CD4-positive, alpha-beta T cell treated with Interleukin-12 subunit alpha and Interleukin-12 subunit beta, for 1 hour (primary cell): ENCODE results near the gene GALNT17.

Experiments used
- DNase-seq: peaks from one replicate; pipeline ENCODE4 v3.0.0-alpha.2; 2020

Gene GALNT17

GRCh38 chr7:71132127-71132376, at the start of gene GALNT17:
Gene GALNT17, plus strand, starts transcription at chr7:71132144.
- DNase-seq, result no peak

DNA sequence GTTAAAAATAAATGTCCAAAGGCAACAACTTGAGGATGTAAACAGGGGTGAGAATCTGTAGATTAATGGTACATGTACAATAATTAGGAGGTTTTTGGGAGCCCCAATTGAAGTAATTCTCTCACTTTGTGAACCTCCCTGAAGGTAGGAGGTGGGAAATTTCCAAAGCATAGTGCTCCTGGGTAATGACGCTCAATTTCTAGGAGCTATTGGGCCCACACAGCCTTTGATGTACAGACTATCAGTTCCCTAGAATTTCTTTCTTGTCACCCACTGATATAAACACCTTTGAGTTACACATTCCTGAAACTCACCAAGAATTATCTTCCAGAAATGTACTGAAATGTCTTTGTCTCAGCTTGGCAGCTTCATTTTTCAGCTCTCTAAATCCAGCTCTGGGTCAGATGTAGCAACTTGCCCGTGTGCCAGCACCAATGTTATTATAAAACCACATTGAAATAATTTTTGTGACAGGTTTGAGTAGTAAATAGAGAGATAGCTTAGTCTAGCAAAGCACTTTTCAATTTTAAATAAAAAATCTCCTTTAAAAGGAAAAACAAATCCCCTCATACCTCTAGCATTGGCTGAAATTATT, 36.6 kb upstream of the GALNT17 start:
- DNase-seq, result no peak

DNA sequence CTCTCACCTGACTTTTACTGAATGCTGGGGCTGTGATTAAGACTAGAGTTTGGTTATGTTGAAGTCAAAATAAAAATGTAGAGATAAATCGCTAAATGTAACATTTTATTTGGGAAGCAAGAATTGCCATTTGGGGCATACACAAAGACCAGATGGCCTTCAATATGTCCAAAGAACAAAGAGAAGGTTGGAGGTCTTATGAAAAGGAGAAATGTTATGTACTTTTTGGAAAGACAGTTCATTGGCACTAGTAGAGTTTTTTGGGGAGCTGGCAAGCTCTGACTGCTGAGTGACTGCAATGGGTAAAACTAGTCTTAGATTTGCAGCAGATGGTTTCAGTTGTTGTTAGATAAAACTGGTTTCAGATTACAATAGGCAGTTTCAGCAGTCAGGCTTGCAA, 35.6 kb upstream of the GALNT17 start:
- DNase-seq, result no peak

DNA sequence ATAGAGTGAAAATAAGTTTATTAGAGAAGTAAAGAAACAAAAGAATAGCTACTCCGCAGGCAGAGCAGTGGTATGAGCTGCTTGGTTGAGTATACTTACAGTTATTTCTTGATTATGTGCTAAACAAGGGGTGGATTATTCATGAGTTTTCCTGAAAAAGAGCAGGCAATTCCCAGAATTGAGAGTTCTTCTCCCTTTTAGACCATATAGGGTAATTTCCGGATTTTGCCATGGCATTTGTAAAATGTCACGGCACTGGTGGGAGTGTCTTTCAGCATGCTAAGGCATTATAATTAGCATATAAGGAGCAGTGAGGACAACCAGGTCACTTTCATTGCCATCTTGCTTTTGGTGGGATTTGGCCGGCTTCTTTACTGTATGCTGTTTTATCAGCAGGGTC, 25.7 kb upstream of the GALNT17 start:
- no peak for DNase-seq

DNA sequence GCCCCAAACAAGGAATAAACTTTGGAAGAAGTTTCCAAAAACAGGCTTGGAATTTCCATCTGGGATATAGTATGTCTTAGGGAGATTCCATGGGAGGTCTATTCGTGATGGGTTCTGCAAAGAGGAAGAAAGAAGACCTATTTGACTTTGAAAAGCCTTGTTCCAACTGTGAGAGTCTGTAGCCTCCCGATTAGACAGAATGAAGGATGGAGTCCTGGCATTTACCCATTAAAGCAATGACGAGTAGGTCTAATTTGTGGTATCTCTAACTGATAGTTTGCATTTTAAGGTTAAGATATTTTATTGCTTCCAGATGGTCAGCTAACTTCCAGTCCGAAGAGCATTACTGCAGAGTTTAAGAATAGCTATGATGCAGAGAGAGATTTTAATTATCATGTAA, 19.5 kb upstream of the GALNT17 start:
- no peak for DNase-seq

DNA sequence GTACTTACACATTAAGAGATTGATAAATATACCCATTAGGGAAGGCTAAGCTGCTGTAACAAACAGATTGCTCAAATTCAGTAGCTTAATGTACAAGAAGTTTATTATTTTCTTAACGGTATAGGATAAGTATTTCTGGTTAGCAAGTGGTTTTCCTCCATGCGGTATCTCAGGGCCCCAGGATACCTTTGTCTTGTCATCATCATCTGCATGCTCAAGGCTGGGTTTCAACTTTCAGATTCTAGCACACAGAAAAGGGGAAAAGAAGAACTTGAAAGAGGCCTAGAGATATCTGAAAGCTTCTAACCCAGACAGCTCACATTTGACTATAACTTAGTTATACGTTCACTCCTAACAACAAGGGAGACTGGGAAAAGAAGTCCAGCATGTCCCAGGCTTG, 11.8 kb upstream of the GALNT17 start:
- DNase-seq, result no peak

GRCh38 chr7:71129126-71129525, 2.8 kb upstream of the GALNT17 start:
- DNase-seq, result no peak

DNA sequence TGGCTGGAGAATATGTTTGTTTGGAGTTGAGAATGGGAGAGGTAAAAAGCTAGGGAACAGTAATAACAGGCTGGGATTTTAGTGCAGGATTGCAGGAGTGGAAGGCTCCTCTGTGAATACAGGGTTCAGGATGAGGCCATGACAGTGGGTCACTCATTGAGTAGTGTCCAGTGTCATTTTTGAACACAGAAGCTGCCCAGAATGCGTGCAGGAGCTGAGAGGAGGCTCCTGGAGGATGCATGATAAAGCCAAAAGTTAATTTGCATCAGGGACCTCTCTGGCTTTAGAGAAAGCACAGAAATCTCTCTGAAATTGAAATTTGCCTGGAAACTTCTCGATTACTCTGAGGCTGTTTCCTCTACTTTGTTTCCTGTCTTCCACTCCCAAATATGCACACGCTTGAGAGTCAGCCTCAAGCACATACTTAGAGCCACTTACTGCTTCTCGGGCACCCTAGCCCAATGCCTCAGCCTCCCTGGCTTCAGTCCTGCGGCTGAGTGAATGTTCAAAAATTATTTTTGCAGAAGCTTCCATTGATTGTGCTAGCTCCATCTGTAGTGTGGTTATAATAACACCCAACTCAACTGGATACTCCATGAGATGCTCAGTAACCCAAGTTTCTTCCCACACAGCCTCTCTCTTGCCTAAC, 1.8 kb upstream of the GALNT17 start:
- DNase-seq, result no peak

DNA sequence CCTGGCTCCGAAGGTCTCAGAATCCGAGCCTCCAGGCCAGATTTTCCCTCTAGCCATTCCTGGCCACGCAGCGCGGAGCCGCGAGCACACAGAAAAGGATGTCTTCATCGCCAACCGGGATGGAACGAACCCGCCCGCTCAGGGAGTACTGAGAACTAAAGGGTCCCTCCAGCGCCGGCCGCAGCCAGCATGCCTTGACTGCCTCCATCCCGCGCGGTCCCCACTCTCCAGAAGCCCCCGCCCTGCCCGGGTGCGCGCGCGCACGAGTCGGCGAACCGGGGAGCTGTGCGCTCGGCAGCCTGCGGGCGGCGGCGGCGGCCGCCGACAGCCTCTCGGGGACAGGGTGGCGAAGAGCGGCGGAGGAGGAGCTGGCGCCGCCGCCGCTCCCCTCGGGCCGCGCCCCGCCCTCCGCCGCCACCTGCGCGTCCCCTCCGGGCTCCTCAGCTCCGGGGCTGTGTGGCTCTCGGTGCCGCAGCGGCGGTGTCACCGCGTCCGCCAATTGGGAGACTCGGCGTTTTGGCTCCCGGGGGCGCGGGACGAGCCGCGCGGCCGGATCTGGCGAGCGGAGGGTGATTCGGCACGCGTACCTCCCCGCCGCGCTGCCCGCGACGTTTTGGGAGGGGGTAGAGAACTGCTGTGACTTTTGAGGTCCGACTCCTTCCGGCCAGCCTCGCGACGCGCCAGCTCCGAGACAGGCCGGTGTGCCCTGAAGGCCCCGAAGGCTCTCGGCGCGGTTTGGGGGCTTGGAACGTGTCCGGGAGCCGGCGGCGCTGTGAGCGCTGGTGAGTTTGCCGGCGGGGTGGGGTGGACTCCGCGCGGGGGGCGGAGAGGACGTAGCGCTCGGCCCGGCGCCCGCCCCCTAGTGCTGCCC, 453 bp upstream of the GALNT17 start:
- DNase-seq, result no peak

GRCh38 chr7:71132377-71133231, 660 bp downstream of the GALNT17 start:
- DNase-seq, result no peak

GRCh38 chr7:71133232-71133622, 1.3 kb downstream of the GALNT17 start:
- DNase-seq, result no peak

- DNase-seq, result no peak
These were observed 1.9 kb downstream of the GALNT17 start for GRCh38 chr7:71133856-71134255.

GRCh38 chr7:71135116-71135515, 3.2 kb downstream of the GALNT17 start:
- DNase-seq, result no peak

- no peak for DNase-seq
These were observed 3.7 kb downstream of the GALNT17 start for GRCh38 chr7:71135663-71136062.

DNA sequence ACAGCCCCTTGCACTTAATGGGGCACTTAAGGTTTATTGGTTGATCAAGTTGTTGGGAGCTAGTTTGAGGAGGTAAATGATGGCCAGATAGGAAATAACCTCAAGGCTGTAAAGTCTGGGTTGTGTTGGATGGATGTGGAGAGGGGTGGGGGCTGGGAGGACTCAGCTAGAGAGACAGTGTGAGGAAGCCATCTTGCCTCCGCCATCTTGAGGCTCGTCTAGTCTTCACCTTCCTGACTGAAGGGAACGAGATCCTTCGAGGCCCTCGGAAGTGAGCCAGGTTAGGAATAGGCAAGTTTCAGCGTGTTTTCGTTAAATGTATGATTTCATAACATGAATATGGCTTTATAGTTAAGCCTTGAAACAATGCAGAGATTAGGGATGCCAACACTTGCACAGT, 5.5 kb downstream of the GALNT17 start:
- DNase-seq, result no peak

- DNase-seq, result no peak
These were observed 8.3 kb downstream of the GALNT17 start for GRCh38 chr7:71140264-71140663.

DNA sequence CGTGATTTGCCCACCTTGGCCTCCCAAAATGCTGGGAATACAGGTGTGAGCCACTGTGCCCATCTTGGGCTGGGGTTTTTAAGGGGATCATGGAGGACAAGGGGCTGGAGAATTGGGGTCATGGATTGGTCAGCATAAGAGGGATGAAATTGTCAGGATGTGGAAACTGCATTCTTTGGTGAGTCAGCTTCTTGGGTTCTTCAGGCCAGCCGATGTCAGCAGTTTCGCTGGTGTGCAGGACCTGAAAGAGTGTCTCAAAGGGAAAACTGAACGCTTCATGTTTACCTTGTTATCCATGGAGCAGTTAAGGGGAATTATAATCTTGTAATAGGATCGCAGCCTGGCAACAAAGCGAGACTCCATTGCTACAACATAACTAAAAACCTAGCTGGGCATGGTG, 13.0 kb downstream of the GALNT17 start:
- no peak for DNase-seq

- DNase-seq, result no peak
These were observed 14.3 kb downstream of the GALNT17 start for GRCh38 chr7:71145906-71146901.

- no peak for DNase-seq
These were observed 16.2 kb downstream of the GALNT17 start for GRCh38 chr7:71148098-71148497.

- no peak for DNase-seq
These were observed 23.3 kb downstream of the GALNT17 start for GRCh38 chr7:71155236-71155635.

- DNase-seq, result no peak
These were observed 25.8 kb downstream of the GALNT17 start for GRCh38 chr7:71157757-71158156.

DNA sequence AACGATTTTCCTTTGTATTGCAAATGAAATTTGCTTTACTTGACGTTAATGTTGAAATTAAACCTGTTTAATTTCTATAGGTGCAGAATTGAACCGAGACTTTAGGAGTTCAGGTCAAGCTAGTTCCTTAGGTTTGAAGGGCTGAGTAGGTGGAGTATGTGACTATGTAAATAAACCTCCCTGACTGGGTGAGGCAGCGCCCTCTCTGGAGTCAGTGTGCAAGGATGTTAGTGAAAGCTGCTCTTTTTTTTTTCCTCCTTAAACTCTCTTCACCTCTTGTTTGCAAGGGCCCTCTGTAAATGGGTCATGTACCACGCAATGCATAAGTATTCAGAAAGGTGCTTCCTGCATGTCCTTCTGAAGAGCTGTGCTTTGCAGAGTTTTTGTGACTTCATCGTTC, 33.8 kb downstream of the GALNT17 start:
- DNase-seq, result no peak
